HG02852 (cell line): ENCODE results near the gene NLK.
"Not testable (repeated sequence)": the region's sequence is repeated elsewhere in the genome, so short reads cannot be mapped to it uniquely, and the experiment has no call there.

Experiments
- ATAC-seq: cut with Tn5 transposase; IDR thresholded peaks from one replicate; pipeline ENCODE4 v1.9.1; 2021; ENCODE audit warnings: mild to moderate bottlenecking, moderate library complexity; ENCODE audit not compliant: unreplicated experiment

Gene NLK

GRCh38 chr17:28145348-28145747, 102.9 kb downstream of the NLK start:
- ATAC-seq, result no peak

- no peak for ATAC-seq
Measured at GRCh38 chr17:28147017-28147416, 104.5 kb downstream of the NLK start.

GRCh38 chr17:28151001-28151400, 108.5 kb downstream of the NLK start:
- ATAC-seq, result no peak

- ATAC-seq, result no peak
Measured at GRCh38 chr17:28154214-28154613, 111.7 kb downstream of the NLK start.

GRCh38 chr17:28155405-28155804, 112.9 kb downstream of the NLK start:
- ATAC-seq, result not testable (repeated sequence)

GRCh38 chr17:28159004-28159403, 116.5 kb downstream of the NLK start:
- no peak for ATAC-seq

GRCh38 chr17:28159924-28160323, 117.4 kb downstream of the NLK start:
- no peak for ATAC-seq

- ATAC-seq, result no peak
Measured at GRCh38 chr17:28160610-28161009, 118.1 kb downstream of the NLK start.

- ATAC-seq, result no peak
Measured at GRCh38 chr17:28161311-28161710, 118.8 kb downstream of the NLK start.

- no peak for ATAC-seq
Measured at GRCh38 chr17:28166478-28166877, 124.0 kb downstream of the NLK start.

GRCh38 chr17:28169621-28170349, 127.3 kb downstream of the NLK start:
- no peak for ATAC-seq

GRCh38 chr17:28170771-28171170, 128.3 kb downstream of the NLK start:
- ATAC-seq, result no peak

GRCh38 chr17:28173031-28173561, 130.6 kb downstream of the NLK start:
- ATAC-seq, result no peak

- ATAC-seq, result no peak
Measured at GRCh38 chr17:28173801-28174200, 131.3 kb downstream of the NLK start.

GRCh38 chr17:28174352-28175046, 132.0 kb downstream of the NLK start:
- no peak for ATAC-seq

GRCh38 chr17:28177351-28177750, 134.9 kb downstream of the NLK start:
- ATAC-seq, result no peak

- ATAC-seq, result no peak
Measured at GRCh38 chr17:28178800-28179199, 136.3 kb downstream of the NLK start.

- no peak for ATAC-seq
Measured at GRCh38 chr17:28180449-28180848, 138.0 kb downstream of the NLK start.

GRCh38 chr17:28181568-28181967, 139.1 kb downstream of the NLK start:
- no peak for ATAC-seq

- no peak for ATAC-seq
Measured at GRCh38 chr17:28182559-28182958, 140.1 kb downstream of the NLK start.

- no peak for ATAC-seq
Measured at GRCh38 chr17:28185658-28186057, 143.2 kb downstream of the NLK start.

- not testable (repeated sequence) for ATAC-seq
Measured at GRCh38 chr17:28186472-28186871, 144.0 kb downstream of the NLK start.
